ENCODE measurements around the gene CDKN2B-AS1.

DNA sequence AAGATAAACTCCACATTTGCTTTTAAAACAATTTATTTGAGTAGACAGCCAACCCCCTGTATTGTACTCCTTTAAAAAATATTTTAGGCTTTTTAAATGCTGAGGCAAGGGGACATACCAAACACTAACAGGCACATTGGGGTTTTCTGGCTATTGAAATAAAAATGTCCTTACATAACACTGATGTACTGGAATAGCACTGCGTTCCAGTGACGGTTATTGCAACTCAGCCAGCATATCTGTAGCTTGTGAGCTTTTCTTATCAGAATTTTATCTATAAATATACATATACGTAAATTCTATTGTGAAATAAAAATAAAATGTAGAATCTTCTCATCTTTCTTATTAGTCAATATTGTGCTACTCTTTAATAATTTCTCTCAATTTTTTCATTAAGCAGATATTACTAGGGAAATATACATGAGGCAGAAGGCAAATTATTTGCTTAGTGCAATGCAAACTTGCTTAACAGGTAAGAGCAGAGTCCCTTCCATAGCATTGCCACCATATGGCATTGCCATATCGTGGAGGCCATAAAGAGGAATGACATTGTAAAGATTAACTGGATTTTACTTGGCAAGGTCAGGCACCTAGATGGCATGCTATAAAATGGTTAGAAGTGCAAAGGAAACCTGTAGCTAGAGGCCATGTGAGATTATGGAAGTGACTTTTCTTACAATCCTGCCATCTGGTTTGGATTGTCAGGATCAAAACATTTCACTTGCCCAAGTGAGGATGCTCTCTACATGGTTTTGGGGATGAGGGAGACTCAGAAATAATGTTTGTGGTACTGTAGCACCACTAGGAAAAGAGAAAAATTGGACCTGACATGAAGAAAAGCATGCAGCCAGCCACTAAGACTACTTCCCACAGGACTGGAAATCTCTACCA is 109.3 kb downstream of the CDKN2B-AS1 start:
- TF ChIP-seq, protein P1, sequence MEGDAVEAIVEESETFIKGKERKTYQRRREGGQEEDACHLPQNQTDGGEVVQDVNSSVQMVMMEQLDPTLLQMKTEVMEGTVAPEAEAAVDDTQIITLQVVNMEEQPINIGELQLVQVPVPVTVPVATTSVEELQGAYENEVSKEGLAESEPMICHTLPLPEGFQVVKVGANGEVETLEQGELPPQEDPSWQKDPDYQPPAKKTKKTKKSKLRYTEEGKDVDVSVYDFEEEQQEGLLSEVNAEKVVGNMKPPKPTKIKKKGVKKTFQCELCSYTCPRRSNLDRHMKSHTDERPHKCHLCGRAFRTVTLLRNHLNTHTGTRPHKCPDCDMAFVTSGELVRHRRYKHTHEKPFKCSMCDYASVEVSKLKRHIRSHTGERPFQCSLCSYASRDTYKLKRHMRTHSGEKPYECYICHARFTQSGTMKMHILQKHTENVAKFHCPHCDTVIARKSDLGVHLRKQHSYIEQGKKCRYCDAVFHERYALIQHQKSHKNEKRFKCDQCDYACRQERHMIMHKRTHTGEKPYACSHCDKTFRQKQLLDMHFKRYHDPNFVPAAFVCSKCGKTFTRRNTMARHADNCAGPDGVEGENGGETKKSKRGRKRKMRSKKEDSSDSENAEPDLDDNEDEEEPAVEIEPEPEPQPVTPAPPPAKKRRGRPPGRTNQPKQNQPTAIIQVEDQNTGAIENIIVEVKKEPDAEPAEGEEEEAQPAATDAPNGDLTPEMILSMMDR (IDR thresholded peaks at IDR 0.05) = no peak
- TF ChIP-seq POLR2AphosphoS5 (IDR thresholded peaks at IDR 0.05) (no peak), EP300 (IDR thresholded peaks at IDR 0.05) (no peak), POLR2A (IDR thresholded peaks at IDR 0.05) (no peak)

All from sigmoid colon (tissue), 4 donors.